GM19438 (cell line): ENCODE results near the gene ARID1B.

ENCODE experiments used
- ATAC-seq: cut with Tn5 transposase; IDR thresholded peaks from one replicate; pipeline ENCODE4 v1.9.1; 2021; ENCODE audit warnings: low read depth; ENCODE audit not compliant: unreplicated experiment

ARID1B gene

DNA sequence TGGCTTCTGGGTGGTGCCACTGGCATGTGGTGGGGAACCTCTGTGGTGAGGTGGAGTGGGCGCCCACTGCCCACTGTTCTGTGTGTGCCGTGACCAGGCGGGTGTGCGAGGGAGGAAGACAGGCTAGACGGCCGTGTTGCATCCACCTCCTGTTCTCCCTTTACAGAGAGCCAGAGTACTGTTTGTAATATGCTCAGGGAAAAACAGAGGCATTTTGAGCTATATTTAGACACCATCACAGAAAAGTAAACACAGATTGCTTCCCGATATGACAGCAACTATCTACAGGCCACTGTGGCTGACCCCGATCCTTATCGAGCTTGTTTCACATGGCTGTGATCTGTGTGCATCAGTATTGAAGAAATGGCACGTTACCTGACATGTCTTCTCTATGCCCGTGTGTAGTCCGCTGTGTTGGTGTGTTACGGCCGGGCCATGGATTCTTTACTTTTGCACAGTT, 45.6 kb downstream of the ARID1B start:
- no peak for ATAC-seq

DNA sequence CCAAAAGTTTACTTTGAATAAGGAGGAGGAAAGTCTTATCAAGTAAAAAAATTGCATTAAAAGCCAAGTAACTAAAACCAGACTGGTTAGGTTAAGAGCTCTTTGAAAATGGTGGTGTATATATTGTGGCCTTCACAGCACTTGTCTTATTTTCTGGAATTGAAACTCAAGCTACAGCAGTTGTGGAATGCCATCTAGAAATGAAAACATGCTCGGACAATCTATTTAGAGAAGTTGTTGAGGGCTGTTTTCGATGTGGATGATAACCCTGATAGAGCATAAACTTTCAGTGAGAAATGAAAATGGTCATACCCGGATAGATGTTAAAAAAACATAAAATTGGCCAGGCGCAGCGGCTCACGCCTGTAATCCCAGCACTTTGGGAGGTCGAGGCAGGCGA, 47.0 kb downstream of the ARID1B start:
- no peak for ATAC-seq

DNA sequence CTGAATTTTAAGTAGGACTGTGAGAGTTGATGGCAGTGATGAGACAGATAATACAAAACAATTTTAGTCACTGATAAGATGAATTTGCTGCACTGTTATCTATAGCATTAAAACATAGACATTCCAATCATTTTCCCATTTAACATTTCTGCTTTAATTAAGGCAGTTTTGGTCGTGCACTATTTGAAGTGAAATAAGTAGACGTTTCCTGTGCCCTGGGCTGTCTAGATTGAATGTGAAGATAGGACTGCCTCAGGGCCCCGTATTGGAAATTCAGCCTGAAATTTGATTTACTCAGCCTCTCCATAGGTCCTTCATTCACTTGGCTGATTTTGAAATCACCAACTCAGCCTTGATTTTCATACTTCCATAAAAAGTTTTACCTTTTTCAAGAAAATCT, 48.3 kb downstream of the ARID1B start:
- ATAC-seq: no peak

DNA sequence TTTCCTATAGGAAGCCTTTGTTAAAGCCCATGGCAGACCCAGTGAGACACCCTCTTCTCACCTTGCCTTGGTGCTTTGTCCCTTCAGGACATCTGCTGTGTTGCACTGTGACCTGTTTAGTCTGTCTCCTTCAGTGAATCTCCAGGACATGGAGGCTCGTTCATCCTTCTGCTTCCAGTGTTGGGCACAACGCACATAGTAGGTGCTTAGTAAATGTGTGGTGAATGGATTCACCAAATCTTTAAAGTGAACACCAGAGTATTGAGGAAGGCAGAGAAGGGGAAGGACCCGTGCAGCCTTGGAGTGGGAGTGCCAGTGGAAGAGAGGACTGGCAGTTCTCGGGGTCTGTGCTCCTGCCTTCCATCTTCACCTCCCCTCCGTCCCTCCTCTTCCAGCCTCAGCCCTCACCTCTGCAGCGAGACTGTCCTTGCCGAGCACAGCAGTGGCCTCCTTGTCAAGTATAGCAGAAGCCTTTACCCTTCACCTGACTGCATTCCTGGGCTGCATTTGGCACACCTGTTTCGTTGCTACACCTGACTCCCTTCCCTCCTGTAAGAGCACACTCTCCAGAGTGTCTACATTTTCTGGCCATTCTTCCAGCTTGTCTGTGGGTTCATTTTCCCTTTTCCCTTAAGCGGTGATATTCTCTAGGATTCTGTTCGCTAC, 49.2 kb downstream of the ARID1B start:
- no peak for ATAC-seq

DNA sequence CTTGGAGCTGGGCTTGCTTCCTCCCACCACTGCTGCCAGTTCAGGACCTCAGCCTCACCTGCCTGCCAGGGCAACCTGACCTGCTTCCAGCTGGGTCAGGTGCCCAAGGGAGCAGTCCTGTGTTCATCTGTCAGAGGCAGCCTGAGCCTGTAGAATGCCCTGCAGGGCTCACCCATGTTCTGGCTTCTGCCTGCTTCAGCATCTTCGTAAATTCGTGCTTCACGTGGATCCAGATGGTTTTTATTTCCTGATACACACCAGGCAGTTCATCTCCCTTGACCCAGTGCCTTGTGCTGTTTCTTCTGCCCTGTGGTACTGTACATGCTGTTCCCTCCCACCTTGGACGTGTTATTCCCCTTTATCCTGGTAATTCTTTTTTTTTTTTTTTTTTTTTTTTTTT, 50.2 kb downstream of the ARID1B start:
- ATAC-seq: no peak

DNA sequence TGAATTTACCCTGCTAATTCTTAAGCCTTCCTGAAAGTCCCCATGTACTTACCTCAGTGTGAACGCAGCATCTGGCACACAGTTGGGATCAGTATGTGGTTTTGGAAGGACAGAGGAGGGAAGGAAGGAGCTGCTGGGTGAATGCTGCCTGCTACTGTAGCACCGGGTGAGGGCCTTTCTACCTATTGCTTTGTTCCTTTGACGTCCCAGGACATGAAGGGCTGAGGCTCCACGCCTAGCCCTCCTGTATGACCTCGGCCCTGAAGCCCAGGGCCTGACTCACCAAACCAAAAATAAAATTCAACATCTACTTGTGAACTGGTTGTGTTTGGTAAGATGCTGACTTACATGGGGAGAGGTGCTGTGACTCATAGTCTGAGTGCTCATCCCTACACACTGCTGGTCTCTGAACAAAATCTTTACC, 51.1 kb downstream of the ARID1B start:
- ATAC-seq: no peak

DNA sequence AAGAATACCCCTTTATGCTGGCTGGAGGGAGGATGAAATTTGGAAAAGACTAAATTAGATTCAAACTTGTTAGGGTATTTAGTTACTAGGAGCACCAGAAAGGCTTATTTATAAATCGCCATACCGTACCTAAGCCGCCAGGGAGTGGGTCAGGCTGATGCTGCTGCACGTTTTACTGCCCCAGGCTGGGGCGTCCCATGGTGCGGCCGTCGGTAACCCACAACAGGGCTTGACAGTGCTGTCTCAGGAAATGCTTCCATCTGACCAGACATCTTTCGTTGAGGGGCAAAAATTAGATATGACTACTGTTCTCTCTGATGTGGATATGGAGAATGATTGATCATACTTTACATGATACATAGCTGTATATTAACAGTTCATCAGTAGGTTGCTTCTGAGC, 52.9 kb downstream of the ARID1B start:
- no peak for ATAC-seq

DNA sequence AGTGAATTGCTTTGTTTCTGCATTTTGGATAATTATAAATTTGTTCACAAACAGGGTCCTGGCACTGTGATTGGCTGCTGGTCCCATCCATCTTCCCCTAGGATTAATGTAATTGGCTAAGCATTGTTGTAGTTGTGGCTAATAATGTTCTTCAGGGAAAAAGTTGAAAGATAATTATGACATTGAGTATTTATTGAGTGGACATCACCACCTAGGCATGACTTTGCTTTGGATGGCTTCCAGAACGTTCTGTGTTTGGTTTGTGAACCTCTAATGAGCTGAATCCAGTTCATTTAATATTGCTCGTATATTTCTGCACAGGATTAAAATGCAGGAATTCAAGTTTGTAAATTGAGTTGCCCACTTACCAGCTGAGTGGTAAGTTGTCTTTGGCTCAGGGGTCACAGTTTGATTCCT, 55.1 kb downstream of the ARID1B start:
- no peak for ATAC-seq

DNA sequence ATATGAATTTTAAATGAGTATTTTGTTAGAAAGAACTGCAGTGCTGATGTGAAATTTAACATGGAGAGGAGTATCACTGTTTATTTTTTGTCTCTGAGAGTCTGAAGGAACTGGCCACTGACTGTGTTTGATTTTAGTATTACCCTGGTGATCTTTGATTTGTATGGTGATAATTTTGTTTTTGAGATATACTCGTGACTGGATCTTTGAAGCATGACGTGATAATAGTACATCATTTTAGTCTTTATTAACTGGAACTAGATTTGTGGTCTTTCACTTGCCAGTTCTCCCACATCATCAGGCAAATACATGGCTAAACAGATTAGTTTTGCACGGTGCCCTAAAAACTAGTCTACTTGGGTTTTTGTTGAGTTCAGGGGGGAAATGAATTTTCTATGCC, 55.5 kb downstream of the ARID1B start:
- ATAC-seq: no peak

DNA sequence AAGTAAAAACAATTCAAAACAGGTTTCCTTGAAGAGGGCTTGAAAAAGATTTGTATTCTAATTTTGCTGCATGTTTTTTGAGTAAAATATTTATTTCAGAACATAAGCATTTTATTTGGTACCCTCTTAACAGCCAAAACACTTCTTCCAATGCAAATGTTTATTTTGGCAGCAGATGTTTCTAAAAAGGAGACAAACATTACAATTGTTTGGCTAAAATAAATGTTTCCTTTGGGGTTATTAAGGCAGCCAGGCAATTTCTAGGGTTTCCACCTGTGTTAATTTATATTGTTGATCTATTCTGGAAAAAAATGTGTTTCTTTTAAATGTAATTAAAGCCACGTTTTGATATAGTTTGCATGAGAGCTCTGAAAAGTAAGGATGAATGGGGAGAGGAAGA, 56.6 kb downstream of the ARID1B start:
- ATAC-seq: no peak

DNA sequence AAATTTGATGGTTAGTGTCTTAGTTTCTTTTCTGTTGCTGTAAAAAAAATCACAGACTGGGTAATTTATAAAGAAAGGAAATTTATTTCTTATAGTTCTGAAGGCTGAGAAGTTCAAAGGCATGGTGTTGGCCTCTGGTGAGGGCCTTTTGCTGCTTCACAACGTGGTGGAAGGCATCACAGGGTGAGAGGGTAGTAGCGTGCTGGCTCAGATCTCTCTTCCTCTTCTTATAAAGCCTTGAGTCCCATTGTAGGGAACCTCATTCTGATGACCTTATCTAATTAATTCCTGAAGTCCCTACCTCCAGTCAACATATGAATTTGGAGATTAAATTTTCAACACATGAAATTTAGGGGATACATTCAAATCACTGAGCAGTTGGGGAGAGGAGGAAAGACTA, 62.0 kb downstream of the ARID1B start:
- ATAC-seq: no peak

DNA sequence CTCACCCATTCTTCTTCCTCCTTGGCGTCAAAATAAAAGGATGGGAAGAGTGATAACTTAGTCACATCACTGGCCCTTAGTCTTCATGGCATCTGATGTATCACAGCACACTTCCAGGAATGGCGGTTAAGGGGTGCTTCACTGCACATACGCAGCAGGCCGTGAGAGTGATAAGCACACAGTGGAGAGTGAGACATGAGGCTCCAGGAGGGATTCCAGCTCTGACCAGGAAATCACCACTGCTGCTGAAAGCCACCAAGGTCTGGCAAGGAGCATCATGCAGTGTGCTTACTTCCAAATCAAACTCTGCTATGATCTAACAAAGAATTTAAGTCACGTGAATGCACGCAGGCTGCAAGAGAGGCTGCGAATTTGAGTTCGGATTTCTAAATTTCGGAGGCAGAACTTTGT, 62.4 kb downstream of the ARID1B start:
- ATAC-seq: no peak

DNA sequence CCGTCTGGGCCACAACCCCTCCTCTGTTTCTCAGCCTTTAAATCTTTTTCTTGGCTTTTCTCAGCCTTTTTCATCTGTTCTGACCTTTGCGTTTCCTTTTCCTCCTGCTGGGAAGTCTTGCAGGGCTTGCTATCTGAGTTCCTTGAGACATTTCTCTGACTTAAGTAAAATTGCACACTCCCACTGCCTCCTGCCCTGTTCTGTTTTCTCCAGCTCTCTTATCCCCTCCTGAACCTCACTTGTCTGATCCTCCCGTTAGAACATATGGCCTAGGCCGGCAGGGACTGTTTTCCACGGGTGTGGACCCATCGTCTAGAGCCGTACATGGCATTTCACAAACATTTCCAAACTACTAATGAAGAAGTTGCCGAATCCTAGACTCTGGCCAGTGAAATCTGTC, 63.0 kb downstream of the ARID1B start:
- no peak for ATAC-seq

DNA sequence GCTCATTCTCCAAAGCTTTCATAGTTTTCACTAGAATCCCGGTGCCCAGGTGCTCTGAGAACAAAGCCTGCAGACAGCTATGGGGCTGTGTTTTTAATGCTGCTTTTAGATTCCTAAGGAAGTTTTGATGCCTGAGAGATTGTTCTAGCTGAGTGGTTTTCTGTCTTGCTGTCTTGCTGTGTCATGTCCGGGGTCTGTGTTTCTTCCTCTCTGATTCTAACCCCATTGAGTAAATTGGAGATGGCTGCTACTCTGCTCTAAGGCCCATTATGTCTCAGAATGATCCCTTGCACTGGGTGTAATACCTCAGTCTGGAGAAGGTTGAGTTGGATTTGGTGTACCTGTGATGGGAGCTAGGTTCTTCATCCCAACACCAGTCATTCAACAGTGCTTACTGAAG, 63.4 kb downstream of the ARID1B start:
- ATAC-seq: no peak

DNA sequence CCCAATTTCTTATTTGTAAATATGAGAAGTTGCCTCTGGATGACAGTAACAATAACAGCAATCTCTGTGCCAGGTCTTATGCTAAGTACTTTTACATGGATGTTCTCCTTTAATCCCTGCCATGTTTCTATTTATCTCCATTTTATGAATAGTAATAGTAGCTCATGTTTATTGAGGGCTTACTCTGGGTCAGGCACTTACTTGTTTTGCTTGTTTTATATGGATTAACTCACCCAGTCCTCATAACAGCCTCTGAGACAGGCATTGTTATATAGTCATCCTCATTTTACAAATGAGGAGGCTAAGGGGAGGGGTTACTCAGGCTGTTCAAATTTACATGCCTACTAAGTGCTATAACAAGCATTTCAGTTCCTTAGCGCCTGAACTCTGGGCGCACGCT, 64.3 kb downstream of the ARID1B start:
- ATAC-seq: no peak

DNA sequence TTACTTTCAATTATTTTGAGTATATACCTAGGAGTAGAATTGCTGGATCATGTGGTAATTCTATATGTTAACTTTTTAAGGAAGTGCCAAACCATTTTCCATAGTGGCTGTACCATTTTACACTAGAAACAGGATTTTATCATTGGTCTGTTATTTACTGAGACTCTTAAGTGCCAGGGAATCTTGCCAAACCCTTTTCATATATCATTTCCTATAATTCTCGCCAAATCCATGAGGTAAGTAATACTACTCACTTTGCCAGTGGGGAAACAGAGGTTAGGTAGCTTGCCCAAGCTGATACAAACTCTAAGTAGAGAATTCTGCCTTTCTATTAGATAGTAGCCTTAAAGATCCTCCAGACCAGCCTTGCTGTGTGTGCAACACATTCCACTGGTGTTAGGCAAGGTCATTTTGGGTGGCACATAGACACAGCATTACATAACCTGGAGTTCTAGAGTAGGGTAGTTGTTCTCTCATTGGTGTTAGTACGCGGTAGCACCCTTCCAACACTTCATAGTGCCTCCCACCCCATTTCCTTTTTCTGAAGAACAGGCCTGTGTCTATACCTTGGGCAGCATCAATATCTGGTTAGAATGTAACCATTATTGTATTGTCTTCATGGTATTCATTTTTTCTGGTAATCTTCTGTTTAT, 65.5 kb downstream of the ARID1B start:
- ATAC-seq: no peak

DNA sequence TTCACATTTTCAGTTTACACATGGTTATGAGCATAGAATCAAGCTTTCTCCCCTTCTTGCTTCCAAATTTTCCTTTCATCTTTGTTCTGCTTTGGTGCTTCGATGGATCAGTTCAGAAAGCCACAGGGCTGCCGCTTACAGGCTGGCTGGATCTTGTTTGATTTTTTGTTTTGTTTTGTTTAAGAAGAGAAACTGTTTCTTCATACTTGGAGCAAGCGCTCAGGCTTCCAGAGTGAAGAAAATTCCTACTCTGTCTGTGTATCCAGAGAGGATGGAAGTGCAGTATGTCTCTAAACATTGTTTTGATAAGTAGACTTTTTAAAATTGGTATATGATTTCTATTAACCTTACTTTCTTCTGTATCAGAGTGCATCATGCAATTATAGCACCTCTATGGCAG, 66.9 kb downstream of the ARID1B start:
- ATAC-seq: no peak

DNA sequence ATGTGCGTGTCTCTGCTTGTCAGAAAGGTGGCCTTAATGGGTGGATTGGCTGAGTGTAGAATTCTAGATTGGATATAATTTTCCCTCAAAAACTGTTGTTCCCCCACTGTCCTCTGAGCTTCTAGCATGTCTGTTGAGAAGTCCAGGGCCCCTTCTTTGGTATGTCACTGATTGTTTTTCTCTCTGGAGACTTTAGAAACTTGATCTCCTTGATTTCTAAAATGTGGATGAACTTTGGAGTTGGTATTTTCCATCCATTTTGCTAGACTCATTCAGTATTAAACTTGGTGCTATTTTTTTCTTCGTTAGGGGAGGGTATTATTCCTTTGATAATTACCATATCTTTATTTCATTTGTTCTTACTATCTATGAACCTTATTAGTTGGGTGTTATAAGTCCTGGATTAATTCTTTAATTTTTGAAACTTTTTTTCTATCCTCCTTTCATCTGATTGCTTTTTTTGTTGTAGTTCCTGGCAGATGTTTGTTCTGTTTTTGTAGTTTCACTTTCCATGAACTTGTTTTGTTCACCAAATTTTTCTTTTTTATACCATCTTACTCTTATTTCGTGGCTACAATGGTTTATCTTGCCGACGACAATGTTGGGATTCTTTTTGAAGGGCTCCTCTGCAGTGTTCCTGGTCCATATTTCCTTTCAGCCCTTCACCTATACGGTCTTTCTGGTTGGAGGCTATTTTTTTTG, 68.4 kb downstream of the ARID1B start:
- ATAC-seq: no peak

DNA sequence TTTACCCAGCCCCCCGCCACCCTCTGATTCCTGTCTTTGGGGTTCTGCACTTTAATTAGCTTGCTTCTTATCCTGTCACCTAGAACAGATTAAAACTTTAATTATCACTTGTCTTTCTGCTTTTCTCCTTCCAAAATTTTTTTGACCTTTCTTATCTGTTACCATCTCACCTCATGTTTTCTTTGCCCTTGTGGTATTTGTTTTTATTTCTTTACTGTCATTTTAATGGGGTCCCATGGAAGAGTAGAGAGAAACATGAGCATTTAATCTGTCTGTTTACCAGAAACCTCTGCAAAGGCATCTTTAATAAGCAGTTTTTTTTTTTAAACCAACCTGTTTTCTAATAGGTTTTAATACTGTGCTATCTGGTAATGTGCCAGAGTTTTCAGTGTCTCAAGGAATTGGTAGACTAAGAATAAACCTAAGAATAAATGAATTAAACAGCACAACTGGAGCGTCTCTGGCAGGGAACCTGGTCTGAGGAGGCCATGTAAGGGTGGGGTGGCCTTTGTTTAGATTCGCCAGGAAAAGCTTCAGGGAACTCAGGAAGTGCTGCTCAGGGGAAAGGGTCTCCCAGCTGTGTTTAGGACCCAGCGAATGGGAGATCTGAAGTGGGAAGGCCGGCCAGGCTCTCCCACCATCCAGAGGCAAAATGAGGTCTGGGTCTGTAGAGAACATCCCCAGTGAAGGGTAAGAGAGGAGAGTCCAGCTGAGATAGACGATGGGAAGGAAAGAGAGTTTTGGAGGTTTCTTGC, 69.8 kb downstream of the ARID1B start:
- no peak for ATAC-seq

DNA sequence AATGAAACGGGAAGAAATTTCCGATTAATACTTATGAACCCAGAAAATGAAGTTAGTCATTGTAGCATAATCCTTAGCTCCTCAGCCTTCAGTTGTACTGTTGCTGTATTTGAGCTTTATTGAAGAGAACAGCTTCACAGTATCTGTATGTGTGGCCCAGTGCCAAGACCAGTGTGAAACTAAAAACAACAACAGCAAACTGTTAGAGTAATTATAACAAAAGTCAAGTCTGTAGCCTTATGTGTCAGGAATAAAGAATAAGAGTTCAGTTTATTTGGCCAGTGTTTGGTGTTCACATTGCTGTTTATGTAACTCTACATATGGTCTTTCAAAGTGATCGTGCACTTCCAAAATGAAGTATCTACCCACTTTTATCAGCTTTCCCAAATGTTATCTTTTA, 70.9 kb downstream of the ARID1B start:
- ATAC-seq: no peak

DNA sequence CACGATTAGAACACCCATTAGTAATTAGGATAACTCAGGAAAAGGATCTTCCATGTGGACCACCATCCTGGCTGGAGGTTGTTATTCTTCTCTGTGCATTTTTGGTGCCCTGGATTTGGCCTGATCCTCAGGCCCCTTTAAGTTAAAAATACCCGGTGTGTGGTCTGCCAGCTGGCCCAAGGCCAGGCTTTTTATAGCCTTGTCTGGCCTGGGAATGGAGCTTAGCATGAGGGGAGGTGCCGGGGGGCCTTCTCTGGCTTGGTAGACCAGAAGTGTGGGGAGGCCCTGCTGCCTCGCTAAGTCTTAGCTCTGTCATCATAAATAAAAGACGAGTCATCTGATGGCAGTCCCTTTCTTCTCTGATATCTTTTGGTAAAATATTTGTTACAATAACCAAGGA, 71.4 kb downstream of the ARID1B start:
- ATAC-seq: no peak
